IMR-90 (cell line): ENCODE data around the gene PRKCSH. TPM values are rescaled to one million over a fixed set of nuclear protein-coding genes. Genes with fewer than 3 reads are reported as not detected.

Experiments
- ATAC-seq: fragments of 200-7000 bp; cut with Tn5 transposase; 2 replicates; pipeline ENCODE4 v1.9.1; 2020; ENCODE audit warnings: low read depth, mild to moderate bottlenecking, moderate library complexity
- BruUV-seq: library from RNA; stranded (reverse); fragments of 400-500 nt; replicated peaks from 2 replicates; lab custom pipeline; 2021; lab: Mats Ljungman, UMichigan
- CTCF ChIA-PET: fragments of 300-600 bp; formaldehyde crosslinking; extraction: SDS; loops from one replicate; lab custom pipeline; 2021; ENCODE audit warnings: antibody characterized with exemption; lab: Yijun Ruan, JAX
- POLR2A ChIA-PET: fragments of 300-600 bp; sonication (Branson Sonifier 250); formaldehyde crosslinking; loops from one replicate; lab custom pipeline; 2022; ENCODE audit warnings: antibody characterized with exemption; ENCODE audit not compliant: unreplicated experiment; lab: Charles Lee
- DNase-seq: peaks from one replicate; pipeline ENCODE4 v3.0.0; 2013
- H2AFZ ChIP-seq: replicated peaks from 2 replicates; pipeline ENCODE3; 2013; ENCODE audit warnings: low read length, mild to moderate bottlenecking; ENCODE audit not compliant: poor library complexity
- H2AK5ac ChIP-seq: 2 replicates; pipeline ENCODE4 v1.6.1; 2013; ENCODE audit warnings: low read depth, low read length, inconsistent platforms
- H2AK9ac ChIP-seq: replicated peaks from 2 replicates; pipeline ENCODE3; 2013; ENCODE audit warnings: mild to moderate bottlenecking, low read depth, low read length, moderate library complexity; ENCODE audit not compliant: poor library complexity
- H2BK120ac ChIP-seq: 2 replicates; pipeline ENCODE4 v1.6.1; 2013; ENCODE audit warnings: low read depth, low read length, inconsistent platforms
- H2BK15ac ChIP-seq: 3 replicates; pipeline ENCODE4 v1.6.1; 2013; ENCODE audit warnings: low read depth, low read length, inconsistent platforms
- H2BK20ac ChIP-seq: 2 replicates; pipeline ENCODE4 v1.6.1; 2013; ENCODE audit warnings: low read depth, mild to moderate bottlenecking, inconsistent platforms, low read length, moderate library complexity
- H2BK5ac ChIP-seq: 2 replicates; pipeline ENCODE4 v1.6.1; 2013; ENCODE audit warnings: mild to moderate bottlenecking, low read depth, low read length, inconsistent platforms; ENCODE audit not compliant: poor library complexity, severe bottlenecking
- H3K14ac ChIP-seq: replicated peaks from 2 replicates; pipeline ENCODE4 v1.6.1; 2013; ENCODE audit warnings: low read depth, low read length, inconsistent platforms
- H3K18ac ChIP-seq: 2 replicates; pipeline ENCODE4 v1.6.1; 2013; ENCODE audit warnings: low read depth, low read length, control low read depth
- H3K23ac ChIP-seq: 2 replicates; pipeline ENCODE4 v1.6.1; 2013; ENCODE audit warnings: low read depth, low read length, inconsistent platforms
- H3K27ac ChIP-seq: 2 replicates; pipeline ENCODE4 v1.5.1; 2013; ENCODE audit warnings: mild to moderate bottlenecking, control low read depth, low read length; ENCODE audit not compliant: insufficient read depth
- H3K27me3 ChIP-seq: 2 replicates; pipeline ENCODE4 v1.6.1; 2013; ENCODE audit warnings: low read length; ENCODE audit not compliant: control insufficient read depth, insufficient read depth
- H3K36me3 ChIP-seq: 2 replicates; pipeline ENCODE4 v1.6.1; 2013; ENCODE audit warnings: low read length, mixed read lengths; ENCODE audit not compliant: control insufficient read depth, insufficient read depth
- H3K4ac ChIP-seq: 2 replicates; pipeline ENCODE4 v1.6.1; 2013; ENCODE audit warnings: low read depth, low read length, inconsistent platforms
- H3K4me1 ChIP-seq: 2 replicates; pipeline ENCODE4 v1.6.1; 2013; ENCODE audit warnings: low read length, mixed read lengths; ENCODE audit not compliant: control insufficient read depth, insufficient read depth
- H3K4me2 ChIP-seq: 2 replicates; pipeline ENCODE4 v1.6.1; 2013; ENCODE audit warnings: low read depth, mild to moderate bottlenecking, control low read depth, low read length, moderate library complexity
- H3K4me3 ChIP-seq: 2 replicates; pipeline ENCODE4 v1.5.1; 2013; ENCODE audit warnings: low read depth, mild to moderate bottlenecking, control low read depth, low read length, moderate library complexity; ENCODE audit not compliant: insufficient read depth
- H3K56ac ChIP-seq: 2 replicates; pipeline ENCODE4 v1.6.1; 2013; ENCODE audit warnings: low read length, inconsistent platforms; ENCODE audit not compliant: insufficient read depth; ENCODE audit errors: extremely low read depth
- H3K79me1 ChIP-seq, 2 experiments: 2 replicates each; pipeline ENCODE4 v1.6.1; 2013; ENCODE audit warnings: low read length in 2 of 2, inconsistent platforms in 1 of 2, low read depth in 1 of 2
- H3K9ac ChIP-seq: 2 replicates; pipeline ENCODE4 v1.6.1; 2013; ENCODE audit warnings: low read depth, low read length, control low read depth
- H3K9me1 ChIP-seq: 2 replicates; pipeline ENCODE4 v1.6.1; 2013; ENCODE audit warnings: low read length, inconsistent platforms; ENCODE audit not compliant: insufficient read depth
- H3K9me3 ChIP-seq: 2 replicates; pipeline ENCODE4 v1.6.1; 2013; ENCODE audit warnings: low read length; ENCODE audit not compliant: control insufficient read depth, insufficient read depth
- H4K20me1 ChIP-seq: 2 replicates; pipeline ENCODE4 v1.6.1; 2013; ENCODE audit warnings: low read length, inconsistent platforms; ENCODE audit not compliant: insufficient read depth
- H4K5ac ChIP-seq: 2 replicates; pipeline ENCODE4 v1.6.1; 2013; ENCODE audit warnings: mild to moderate bottlenecking, low read depth, low read length, control low read depth
- H4K8ac ChIP-seq, 2 experiments: 2 replicates each; pipeline ENCODE4 v1.6.1; 2013; ENCODE audit warnings: low read depth in 2 of 2, low read length in 2 of 2, control low read depth in 1 of 2, inconsistent platforms in 1 of 2
- H4K91ac ChIP-seq: 2 replicates; pipeline ENCODE4 v1.6.1; 2013; ENCODE audit warnings: low read depth, low read length, inconsistent platforms; ENCODE audit not compliant: insufficient read depth
- BHLHE40 ChIP-seq: fragments of 150-350 bp; IDR thresholded peaks from 2 replicates; pipeline ENCODE4 v1.6.1; 2016; ENCODE audit warnings: mild to moderate bottlenecking, low read depth, low read length
- CEBPB ChIP-seq: IDR thresholded peaks from 2 replicates; pipeline ENCODE4 v1.6.1; 2012; ENCODE audit warnings: low read depth, low read length, improper control_type of control experiment
- CTCF ChIP-seq: conservative IDR thresholded peaks from 2 replicates; pipeline ENCODE4 v1.5.1; 2012; ENCODE audit warnings: mild to moderate bottlenecking, low read depth, low read length, improper control_type of control experiment
- FOS ChIP-seq: fragments of 150-350 bp; IDR thresholded peaks from 2 replicates; pipeline ENCODE4 v1.6.1; 2016; ENCODE audit warnings: low read depth, low read length
- MAZ ChIP-seq: IDR thresholded peaks from 2 replicates; pipeline ENCODE4 v1.6.1; 2012; ENCODE audit warnings: low read depth, mild to moderate bottlenecking, low read length, improper control_type of control experiment, moderate library complexity, borderline replicate concordance
- MXI1 ChIP-seq: IDR thresholded peaks from 2 replicates; pipeline ENCODE4 v1.6.1; 2012; ENCODE audit warnings: low read depth, mild to moderate bottlenecking, low read length, moderate library complexity, borderline replicate concordance
- POLR2A ChIP-seq: IDR thresholded peaks from 2 replicates; pipeline ENCODE4 v1.6.1; 2012; ENCODE audit warnings: mild to moderate bottlenecking, low read depth, low read length
- RAD21 ChIP-seq: IDR thresholded peaks from 2 replicates; pipeline ENCODE4 v1.6.1; 2012; ENCODE audit warnings: low read length, improper control_type of control experiment
- RCOR1 ChIP-seq: IDR thresholded peaks from 2 replicates; pipeline ENCODE4 v1.6.1; 2012; ENCODE audit warnings: mild to moderate bottlenecking, low read length, improper control_type of control experiment; ENCODE audit not compliant: insufficient replicate concordance
- RFX5 ChIP-seq: IDR thresholded peaks from 2 replicates; pipeline ENCODE4 v1.8.0; 2012; ENCODE audit warnings: low read depth, mild to moderate bottlenecking, low read length, moderate library complexity
- SMC3 ChIP-seq: fragments of 150-350 bp; IDR thresholded peaks from 2 replicates; pipeline ENCODE4 v1.6.1; 2016; ENCODE audit warnings: low read depth, mild to moderate bottlenecking, antibody characterized with exemption, low read length, moderate library complexity
- USF2 ChIP-seq: fragments of 150-350 bp; IDR thresholded peaks from 2 replicates; pipeline ENCODE4 v1.6.1; 2017; ENCODE audit warnings: mild to moderate bottlenecking, antibody characterized with exemption, low read length, low read depth
- WGBS, 2 experiments: methylation state at CpG; one replicate each; pipeline versions ENCODE4 v1.1.5 to v1.1.7; 2013; ENCODE audit warnings: missing lambda C conversion rate in 2 of 2; ENCODE audit not compliant: insufficient read length in 1 of 2; ENCODE audit errors: extremely low coverage in 2 of 2; 5-methylcytosine and 5-hydroxymethylcytosine counted together
- dilution Hi-C: fragments of 300-500 bp; cut with HindIII; formaldehyde crosslinking; loops from one replicate; pipeline ENCODE4 v1.14.3; 2018; ENCODE audit warnings: low sequenced_read_pairs; ENCODE audit not compliant: unreplicated experiment
- in situ Hi-C: fragments of 300-500 bp; cut with MboI; formaldehyde crosslinking; loops from 3 replicates; pipeline ENCODE4 v1.14.3; 2019; ENCODE audit warnings: low sequenced_read_pairs, inconsistent platforms, mixed read lengths
- intact Hi-C: fragments of 100-400 bp; cut with micrococcal nuclease; formaldehyde crosslinking; loops from 2 replicates; pipeline ENCODE4 v1.10.0; 2022
- polyA plus RNA-seq, 3 experiments: library from polyadenylated mRNA; depleted of rRNA; stranded (reverse); fragments of >200 nt; gene quantifications; 2 replicates each; pipeline ENCODE4 v1.2.3, GENCODE V29; 2012; ENCODE audit warnings: low replicate concordance in 1 of 3
- total RNA-seq: library from RNA; depleted of rRNA; stranded (reverse); fragments of >200 nt; gene quantifications from 2 replicates; pipeline ENCODE4 v1.2.3, GENCODE V29; 2012

PRKCSH gene
- total and polyA plus RNA-seq, 2 of the 4 experiments (the other 2 are of a cell fraction) = 36.0 to 252 TPM

- no peak overlapping the region for H2BK120ac ChIP-seq
- no peaks in the 10 kb centered on the region for H3K9me3 ChIP-seq
- no peak overlapping the region for H4K5ac ChIP-seq
- no peak overlapping the region for H3K23ac ChIP-seq
- WGBS, 2 experiments = no CpG with 5 or more reads among the region's 9 CpGs
- H2BK15ac ChIP-seq = no peak overlapping the region
- ChIA-PET POLR2A (no interaction called here), CTCF (no interaction called here)
- in situ Hi-C loops (no loop called here), intact Hi-C loops (no loop called here), dilution Hi-C loops (no loop called here)
- no peak overlapping the region for H4K91ac ChIP-seq
- no peak overlapping the region for H3K56ac ChIP-seq
- H3K4me1 ChIP-seq = peaks cover 9% of the 10 kb centered on the region
- peaks cover 12% of the 10 kb centered on the region for H3K9me1 ChIP-seq
- TF ChIP-seq MXI1 (no peak), POLR2A (no peak), USF2 (no peak), MAZ (no peak), CEBPB (no peak), CTCF (no peak), FOS (no peak), RAD21 (no peak), RCOR1 (no peak), RFX5 (no peak), BHLHE40 (no peak), SMC3 (no peak)
- no peak overlapping the region for H2AFZ ChIP-seq
- no peak overlapping the region for H3K14ac ChIP-seq
- peaks cover 7% of the 10 kb centered on the region for H4K20me1 ChIP-seq
- peak overlapping the region; percentile 28 for H2AK9ac ChIP-seq
- BruUV-seq = no TSS peak
- no peak overlapping the region for H2BK5ac ChIP-seq
- no peak overlapping the region for H2BK20ac ChIP-seq
- no peak overlapping the region for H3K4me2 ChIP-seq
- H2AK5ac ChIP-seq = no peak overlapping the region
- H3K4me3 ChIP-seq = no peak overlapping the region
- no peaks in the 10 kb centered on the region for H3K27me3 ChIP-seq
- H3K36me3 ChIP-seq = peaks cover 38% of the 10 kb centered on the region
- no peak overlapping the region for H3K4ac ChIP-seq
- H3K18ac ChIP-seq = no peak overlapping the region
- H3K27ac ChIP-seq = no peak overlapping the region
- H3K9ac ChIP-seq = no peak overlapping the region
- ATAC-seq = no peak
- H3K79me1 ChIP-seq = peaks cover 16 to 44% of the 10 kb centered on the region in 2 experiments
- no peak for DNase-seq
- H4K8ac ChIP-seq = no peak overlapping the region
Observed at GRCh38 chr19:11437955-11438354, 2.5 kb downstream of the PRKCSH start.
